ENCODE measurements around the gene CDKL1.

Gene CDKL1

DNA sequence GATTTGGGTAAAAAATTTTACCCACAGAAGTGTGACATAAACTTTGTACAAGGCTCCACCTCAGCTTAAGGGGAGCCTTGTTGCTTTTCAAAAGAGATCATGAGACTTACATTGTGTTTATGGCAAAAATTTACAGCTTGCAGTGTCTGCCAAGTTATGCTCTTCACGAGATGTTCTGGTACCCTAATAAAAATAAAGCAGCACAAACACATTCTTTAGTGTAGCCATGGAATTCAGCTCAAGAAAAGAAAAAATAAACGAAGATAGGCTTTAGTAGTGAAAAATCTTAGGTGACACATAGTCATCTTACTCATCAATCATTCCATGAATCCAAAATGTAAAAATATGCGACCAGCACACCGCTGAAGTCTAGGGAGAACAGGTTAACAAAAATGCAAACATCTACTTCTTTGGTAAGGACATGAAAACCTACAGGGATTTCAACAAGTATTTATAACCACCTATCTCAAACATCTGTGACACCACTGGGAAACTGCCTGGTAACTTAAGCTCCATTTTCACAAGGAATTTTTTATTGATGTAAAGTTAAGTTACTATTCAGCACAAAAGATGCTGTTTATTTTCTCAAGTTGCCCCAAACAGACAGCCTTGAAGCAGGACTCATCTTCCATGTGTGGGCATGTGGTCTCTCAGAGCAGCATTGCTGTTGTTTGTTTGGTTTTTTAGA is 51.7 kb downstream of the CDKL1 start:
- no peak overlapping the region for H3K9ac ChIP-seq (ENCODE audit: low read length)
- H3K14ac ChIP-seq (ENCODE audit: low read length in 2 of 2): no peak overlapping the region
- no peaks in the 10 kb centered on the region for H3K36me3 ChIP-seq (ENCODE audit: control insufficient read depth in 1 of 2, insufficient read depth in 2 of 2, low read depth in 1 of 2, low read length in 2 of 2)
- H3K79me1 ChIP-seq (replicated peaks; ENCODE audit: low read length, poor library complexity, severe bottlenecking): no peaks in the 10 kb centered on the region
- no peak overlapping the region for H3K4ac ChIP-seq (ENCODE audit: low read depth in 1 of 2, low read length in 2 of 2)
- H2BK5ac ChIP-seq (ENCODE audit: low read depth, low read length, poor library complexity, severe bottlenecking): no peak overlapping the region
- no peak overlapping the region for H2BK120ac ChIP-seq (ENCODE audit: low read depth, low read length)
- H3K4me2 ChIP-seq (ENCODE audit: low read length, poor library complexity, severe bottlenecking): no peak overlapping the region
- peaks cover 7% of the 10 kb centered on the region for H3K4me1 ChIP-seq (ENCODE audit: control insufficient read depth, insufficient read depth, low read depth, low read length)
- H2BK15ac ChIP-seq (ENCODE audit: low read depth, poor library complexity, severe bottlenecking): no peak overlapping the region
- H3K4me3 ChIP-seq (ENCODE audit: insufficient read depth in 1 of 2, low read depth in 1 of 2, low read length in 2 of 2): no peak overlapping the region
- H2AK5ac ChIP-seq (ENCODE audit: low read length, severe bottlenecking): no peak overlapping the region
- H3K23ac ChIP-seq (ENCODE audit: low read length in 2 of 2): no peak overlapping the region
- no peak overlapping the region for H2AFZ ChIP-seq (ENCODE audit: low read depth, low read length)
- no peak overlapping the region for H4K8ac ChIP-seq (ENCODE audit: low read length)
- H4K91ac ChIP-seq (ENCODE audit: low read length): no peak overlapping the region
- no peaks in the 10 kb centered on the region for H3K27me3 ChIP-seq (ENCODE audit: control insufficient read depth in 1 of 2, insufficient read depth in 1 of 2, low read length in 2 of 2)
- no peak overlapping the region for H3K18ac ChIP-seq (ENCODE audit: low read depth in 1 of 2, low read length in 2 of 2)
- no peak overlapping the region for H2BK12ac ChIP-seq (ENCODE audit: low read length in 2 of 2)
- peak; percentile 26 for DNase-seq
- H3K27ac ChIP-seq (ENCODE audit: low read length, poor library complexity, severe bottlenecking): no peak overlapping the region
- WGBS: 50% methylated on average over 2 of the region's 4 CpGs
- no peaks in the 10 kb centered on the region for H3K9me3 ChIP-seq (ENCODE audit: control insufficient read depth, low read length)

DNA sequence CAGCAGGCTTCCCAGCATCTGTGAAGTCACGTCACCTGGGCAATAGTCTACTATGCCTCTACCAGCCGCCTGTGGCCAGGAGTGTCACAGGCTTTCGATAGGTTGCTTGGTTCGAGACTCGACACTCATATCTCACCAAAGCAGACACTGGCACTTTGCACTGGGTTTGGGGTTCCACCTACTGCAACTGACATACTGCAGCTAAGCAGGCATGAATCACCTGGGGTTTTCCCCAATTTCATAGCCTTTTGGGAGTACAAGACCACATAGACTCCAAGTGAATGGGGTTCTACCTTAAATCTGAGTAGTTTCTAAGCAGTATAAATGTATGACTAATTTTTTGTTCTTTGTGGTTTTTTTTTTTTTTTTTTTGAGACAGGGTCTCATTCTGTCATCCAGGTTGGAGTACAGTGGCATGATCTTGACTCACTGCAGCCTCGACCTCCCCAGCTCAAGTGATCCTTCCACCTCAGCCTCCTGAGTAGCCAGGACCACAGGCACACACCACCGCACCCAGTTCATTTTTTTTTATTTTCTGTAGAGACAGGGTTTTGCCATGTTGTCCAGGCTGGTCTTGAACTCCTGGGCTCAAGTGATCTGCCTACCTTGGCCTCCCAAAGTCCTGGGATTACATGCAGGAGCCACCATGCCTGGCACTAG is 52.4 kb downstream of the CDKL1 start:
- Histone ChIP-seq H3K18ac (ENCODE audit: low read depth in 1 of 2, low read length in 2 of 2) (peak overlapping the region in 1 of 2 experiments; percentile 25), H2BK120ac (ENCODE audit: low read depth, low read length) (no peak overlapping the region), H4K91ac (ENCODE audit: low read length) (peak overlapping the region; percentile 62), H3K36me3 (ENCODE audit: control insufficient read depth in 1 of 2, insufficient read depth in 2 of 2, low read depth in 1 of 2, low read length in 2 of 2) (no peaks in the 10 kb centered on the region), H3K4ac (ENCODE audit: low read depth in 1 of 2, low read length in 2 of 2) (peak overlapping the region in 1 of 2 experiments; percentile 60), H3K27me3 (ENCODE audit: control insufficient read depth in 1 of 2, insufficient read depth in 1 of 2, low read length in 2 of 2) (no peaks in the 10 kb centered on the region), H3K27ac (ENCODE audit: low read length, poor library complexity, severe bottlenecking) (no peak overlapping the region), H2AK5ac (ENCODE audit: low read length, severe bottlenecking) (peak overlapping the region; percentile 63), H2AFZ (ENCODE audit: low read depth, low read length) (no peak overlapping the region), H3K79me1 (replicated peaks; ENCODE audit: low read length, poor library complexity, severe bottlenecking) (no peaks in the 10 kb centered on the region), H2BK12ac (ENCODE audit: low read length in 2 of 2) (peak overlapping the region in 1 of 2 experiments; percentile 94), H3K4me3 (ENCODE audit: insufficient read depth in 1 of 2, low read depth in 1 of 2, low read length in 2 of 2) (no peak overlapping the region), H3K9me3 (ENCODE audit: control insufficient read depth, low read length) (no peaks in the 10 kb centered on the region), H3K4me1 (ENCODE audit: control insufficient read depth, insufficient read depth, low read depth, low read length) (peaks cover 7% of the 10 kb centered on the region), H3K4me2 (ENCODE audit: low read length, poor library complexity, severe bottlenecking) (no peak overlapping the region), H2BK15ac (ENCODE audit: low read depth, poor library complexity, severe bottlenecking) (no peak overlapping the region), H3K9ac (ENCODE audit: low read length) (no peak overlapping the region), H4K8ac (ENCODE audit: low read length) (no peak overlapping the region), H2BK5ac (ENCODE audit: low read depth, low read length, poor library complexity, severe bottlenecking) (no peak overlapping the region), H3K23ac (ENCODE audit: low read length in 2 of 2) (no peak overlapping the region), H3K14ac (ENCODE audit: low read length in 2 of 2) (no peak overlapping the region)
- 95% methylated on average over 6 of the region's 7 CpGs for WGBS
- peak; percentile 68 for DNase-seq

GRCh38 chr14:50343434-50343833 is 53.2 kb downstream of the CDKL1 start:
- Histone ChIP-seq H2BK120ac (ENCODE audit: low read depth, low read length) (no peak overlapping the region), H3K9me3 (ENCODE audit: control insufficient read depth, low read length) (no peaks in the 10 kb centered on the region)

GRCh38 chr14:50342221-50343078 is 54.2 kb downstream of the CDKL1 start:
- peak overlapping the region in 1 of 2 experiments; percentile 66 for H3K4me3 ChIP-seq (ENCODE audit: insufficient read depth in 1 of 2, low read depth in 1 of 2, low read length in 2 of 2)
- H3K4ac ChIP-seq (ENCODE audit: low read depth in 1 of 2, low read length in 2 of 2): no peak overlapping the region
- H3K4me2 ChIP-seq (ENCODE audit: low read length, poor library complexity, severe bottlenecking): no peak overlapping the region
- H2AFZ ChIP-seq (ENCODE audit: low read depth, low read length): no peak overlapping the region
- peaks cover 7% of the 10 kb centered on the region for H3K4me1 ChIP-seq (ENCODE audit: control insufficient read depth, insufficient read depth, low read depth, low read length)
- peak; percentile 69 for DNase-seq
- H4K91ac ChIP-seq (ENCODE audit: low read length): no peak overlapping the region
- H3K23ac ChIP-seq (ENCODE audit: low read length in 2 of 2): no peak overlapping the region
- no peaks in the 10 kb centered on the region for H3K79me1 ChIP-seq (replicated peaks; ENCODE audit: low read length, poor library complexity, severe bottlenecking)
- no peak overlapping the region for H2BK5ac ChIP-seq (ENCODE audit: low read depth, low read length, poor library complexity, severe bottlenecking)
- H3K9ac ChIP-seq (ENCODE audit: low read length): peak overlapping the region; percentile 86
- H3K14ac ChIP-seq (ENCODE audit: low read length in 2 of 2): no peak overlapping the region
- H3K9me3 ChIP-seq (ENCODE audit: control insufficient read depth, low read length): no peaks in the 10 kb centered on the region
- peak overlapping the region; percentile 45 for H4K8ac ChIP-seq (ENCODE audit: low read length)
- WGBS: 4% methylated on average over 5 of the region's 8 CpGs
- peaks cover 3 to 8% of the 10 kb centered on the region in 2 experiments for H3K36me3 ChIP-seq (ENCODE audit: control insufficient read depth in 1 of 2, insufficient read depth in 2 of 2, low read depth in 1 of 2, low read length in 2 of 2)
- H2AK5ac ChIP-seq (ENCODE audit: low read length, severe bottlenecking): no peak overlapping the region
- peak overlapping the region; percentile 16 for H3K27ac ChIP-seq (ENCODE audit: low read length, poor library complexity, severe bottlenecking)
- no peak overlapping the region for H2BK12ac ChIP-seq (ENCODE audit: low read length in 2 of 2)
- H3K27me3 ChIP-seq (ENCODE audit: control insufficient read depth in 1 of 2, insufficient read depth in 1 of 2, low read length in 2 of 2): no peaks in the 10 kb centered on the region
- H2BK15ac ChIP-seq (ENCODE audit: low read depth, poor library complexity, severe bottlenecking): no peak overlapping the region
- H3K18ac ChIP-seq (ENCODE audit: low read depth in 1 of 2, low read length in 2 of 2): no peak overlapping the region
- H2BK120ac ChIP-seq (ENCODE audit: low read depth, low read length): no peak overlapping the region

More at GRCh38 chr14:50343434-50343833, 53.2 kb downstream of the CDKL1 start:
- Histone ChIP-seq H3K27me3 (ENCODE audit: control insufficient read depth in 1 of 2, insufficient read depth in 1 of 2, low read length in 2 of 2) (no peaks in the 10 kb centered on the region), H3K4me3 (ENCODE audit: insufficient read depth in 1 of 2, low read depth in 1 of 2, low read length in 2 of 2) (no peak overlapping the region), H3K18ac (ENCODE audit: low read depth in 1 of 2, low read length in 2 of 2) (no peak overlapping the region), H2BK5ac (ENCODE audit: low read depth, low read length, poor library complexity, severe bottlenecking) (no peak overlapping the region), H3K4me1 (ENCODE audit: control insufficient read depth, insufficient read depth, low read depth, low read length) (peaks cover 7% of the 10 kb centered on the region), H2AFZ (ENCODE audit: low read depth, low read length) (no peak overlapping the region), H3K27ac (ENCODE audit: low read length, poor library complexity, severe bottlenecking) (no peak overlapping the region), H3K79me1 (replicated peaks; ENCODE audit: low read length, poor library complexity, severe bottlenecking) (no peaks in the 10 kb centered on the region), H3K4ac (ENCODE audit: low read depth in 1 of 2, low read length in 2 of 2) (no peak overlapping the region), H2AK5ac (ENCODE audit: low read length, severe bottlenecking) (peak overlapping the region; percentile 49), H4K91ac (ENCODE audit: low read length) (no peak overlapping the region), H3K9ac (ENCODE audit: low read length) (no peak overlapping the region), H3K14ac (ENCODE audit: low read length in 2 of 2) (no peak overlapping the region), H4K8ac (ENCODE audit: low read length) (no peak overlapping the region), H3K36me3 (ENCODE audit: control insufficient read depth in 1 of 2, insufficient read depth in 2 of 2, low read depth in 1 of 2, low read length in 2 of 2) (peaks cover 3 to 7% of the 10 kb centered on the region in 2 experiments), H3K23ac (ENCODE audit: low read length in 2 of 2) (no peak overlapping the region), H2BK12ac (ENCODE audit: low read length in 2 of 2) (no peak overlapping the region), H2BK15ac (ENCODE audit: low read depth, poor library complexity, severe bottlenecking) (no peak overlapping the region), H3K4me2 (ENCODE audit: low read length, poor library complexity, severe bottlenecking) (no peak overlapping the region)
- peak; percentile 14 for DNase-seq
- WGBS: no CpG with 5 or more reads among the region's 1 CpG
